Suprapubic skin (tissue), 4 donors: ENCODE measurements around the gene OSBPL7. TPM values are rescaled to one million over a fixed set of nuclear protein-coding genes. Genes with fewer than 3 reads are reported as not detected.

ENCODE experiments used
- DNase-seq, 2 donors: peaks; one replicate each; pipeline ENCODE4 v3.0.0-alpha.2; 2019; ENCODE audit warnings: low spot score in 2 of 2
- H3K27ac ChIP-seq: fragments of 200-600 bp; sonication (generic); one replicate; pipeline ENCODE4 v1.5.1; 2019
- H3K27me3 ChIP-seq: fragments of 200-600 bp; sonication (generic); one replicate; pipeline ENCODE4 v1.5.1; 2019
- H3K36me3 ChIP-seq: fragments of 200-600 bp; sonication (generic); one replicate; pipeline ENCODE4 v1.5.1; 2019
- H3K4me1 ChIP-seq: fragments of 200-600 bp; sonication (generic); one replicate; pipeline ENCODE4 v1.5.1; 2019
- H3K4me3 ChIP-seq: fragments of 200-600 bp; sonication (generic); one replicate; pipeline ENCODE4 v1.5.1; 2019; ENCODE audit warnings: mild to moderate bottlenecking
- H3K9me3 ChIP-seq: fragments of 200-600 bp; sonication (generic); one replicate; pipeline ENCODE4 v1.5.1; 2019
- EP300 ChIP-seq: sonication (generic); formaldehyde crosslinking; IDR thresholded peaks from one replicate; pipeline ENCODE4 v1.6.1; 2017; ENCODE audit warnings: antibody characterized with exemption
- POLR2A ChIP-seq, 2 donors: fragments of 450-650 bp; IDR thresholded peaks; one replicate each; pipeline ENCODE4 v1.6.1; 2017; ENCODE audit warnings: antibody characterized with exemption in 2 of 2, mild to moderate bottlenecking in 2 of 2, moderate library complexity in 2 of 2
- POLR2AphosphoS5 ChIP-seq, 3 donors: sonication (generic); formaldehyde crosslinking; IDR thresholded peaks; one replicate each; pipeline ENCODE4 v1.6.1; 2017; ENCODE audit warnings: antibody characterized with exemption in 3 of 3
- WGBS: methylation state at CpG from one replicate; pipeline ENCODE4 v1.1.5; 2018; 5-methylcytosine and 5-hydroxymethylcytosine counted together
- total RNA-seq, 4 donors: library from RNA; depleted of rRNA; stranded (reverse); fragments of >200 nt; gene quantifications; one replicate each; pipeline ENCODE4 v1.1.0, GENCODE V29; 2016
- TF ChIP-seq, protein P1 (sequence below), 2 donors: fragments of 200-600 bp in 1 of 2; fragments of 450-650 bp in 1 of 2; sonication (generic) in 1 of 2; IDR thresholded peaks; one replicate each; pipeline ENCODE4 v1.5.1; 2016 to 2019; ENCODE audit warnings: antibody characterized with exemption in 2 of 2, mild to moderate bottlenecking in 1 of 2, moderate library complexity in 1 of 2

OSBPL7 gene
- total RNA-seq, 4 donors from 2014 or later = 1.3 to 2.0 (median 1.6) TPM

DNA sequence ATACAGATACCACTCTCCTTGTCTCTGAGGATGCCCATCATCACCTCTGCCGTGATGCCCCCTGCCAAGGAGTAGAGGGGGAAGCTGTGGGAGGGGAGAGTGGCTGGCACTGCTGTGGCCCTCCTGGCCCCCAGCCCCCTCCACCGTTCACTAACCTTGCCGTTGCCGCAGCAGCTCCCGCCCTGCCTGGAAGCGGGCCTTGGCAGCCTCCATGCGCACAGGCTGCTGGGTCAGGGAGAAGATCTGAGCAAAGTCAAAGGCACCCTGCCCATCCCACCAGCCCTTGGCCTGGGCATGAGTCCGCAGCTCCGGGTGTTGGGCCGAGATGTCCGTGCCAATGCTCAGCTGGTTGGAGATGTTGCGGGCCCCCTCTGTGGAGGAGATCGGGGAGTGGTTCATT lies 17.0 kb upstream of the OSBPL7 start:
- no peaks in the 10 kb centered on the region for H3K9me3 ChIP-seq
- WGBS = 94% methylated on average over 9 of the region's 13 CpGs
- H3K27ac ChIP-seq = no peak overlapping the region
- H3K4me1 ChIP-seq = peaks cover 30% of the 10 kb centered on the region
- H3K4me3 ChIP-seq = no peak overlapping the region
- no peaks in the 10 kb centered on the region for H3K27me3 ChIP-seq
- DNase-seq = no peak
- H3K36me3 ChIP-seq = peaks cover 37% of the 10 kb centered on the region
- TF ChIP-seq, protein P1, sequence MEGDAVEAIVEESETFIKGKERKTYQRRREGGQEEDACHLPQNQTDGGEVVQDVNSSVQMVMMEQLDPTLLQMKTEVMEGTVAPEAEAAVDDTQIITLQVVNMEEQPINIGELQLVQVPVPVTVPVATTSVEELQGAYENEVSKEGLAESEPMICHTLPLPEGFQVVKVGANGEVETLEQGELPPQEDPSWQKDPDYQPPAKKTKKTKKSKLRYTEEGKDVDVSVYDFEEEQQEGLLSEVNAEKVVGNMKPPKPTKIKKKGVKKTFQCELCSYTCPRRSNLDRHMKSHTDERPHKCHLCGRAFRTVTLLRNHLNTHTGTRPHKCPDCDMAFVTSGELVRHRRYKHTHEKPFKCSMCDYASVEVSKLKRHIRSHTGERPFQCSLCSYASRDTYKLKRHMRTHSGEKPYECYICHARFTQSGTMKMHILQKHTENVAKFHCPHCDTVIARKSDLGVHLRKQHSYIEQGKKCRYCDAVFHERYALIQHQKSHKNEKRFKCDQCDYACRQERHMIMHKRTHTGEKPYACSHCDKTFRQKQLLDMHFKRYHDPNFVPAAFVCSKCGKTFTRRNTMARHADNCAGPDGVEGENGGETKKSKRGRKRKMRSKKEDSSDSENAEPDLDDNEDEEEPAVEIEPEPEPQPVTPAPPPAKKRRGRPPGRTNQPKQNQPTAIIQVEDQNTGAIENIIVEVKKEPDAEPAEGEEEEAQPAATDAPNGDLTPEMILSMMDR (IDR thresholded peaks at IDR 0.05) = no peak
- TF ChIP-seq POLR2AphosphoS5 (IDR thresholded peaks at IDR 0.05) = no peak
- no peak for TF ChIP-seq POLR2A (IDR thresholded peaks at IDR 0.05)
- no peak for TF ChIP-seq EP300

DNA sequence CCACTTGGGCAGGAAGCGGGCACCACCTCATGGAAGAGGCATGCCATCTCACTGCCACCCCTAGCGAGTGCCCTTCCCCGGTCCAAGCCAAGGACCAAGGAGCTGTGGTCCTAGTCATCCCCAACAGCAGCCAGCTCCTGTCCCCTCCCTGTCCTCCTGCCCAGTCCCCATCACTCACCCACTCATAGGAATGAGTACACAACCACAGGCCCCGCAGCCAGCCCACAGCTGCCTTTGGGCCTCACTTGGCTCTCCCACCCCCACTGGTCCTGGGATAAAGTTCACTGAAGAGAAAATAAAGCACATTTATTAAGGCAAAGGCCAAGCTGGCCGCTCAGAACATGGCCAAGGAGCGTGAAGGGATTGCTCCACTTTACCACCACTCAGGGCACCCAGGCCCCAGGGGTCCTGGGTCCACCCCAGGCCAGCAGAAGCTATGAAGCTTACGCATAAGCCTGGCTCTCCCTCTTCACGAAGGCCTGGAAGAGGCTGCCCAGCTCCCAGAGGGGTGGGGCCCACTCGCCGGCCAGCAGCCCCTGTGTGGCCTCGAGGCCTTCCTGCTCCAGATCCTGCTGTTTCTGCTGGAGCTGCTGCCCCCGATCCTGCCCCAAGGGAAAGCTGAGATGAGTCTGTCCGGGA lies 15.9 kb upstream of the OSBPL7 start:
- no peak for DNase-seq
- Histone ChIP-seq H3K4me3 (no peak overlapping the region), H3K4me1 (peaks cover 20% of the 10 kb centered on the region), H3K27ac (no peak overlapping the region), H3K27me3 (no peaks in the 10 kb centered on the region), H3K36me3 (peaks cover 37% of the 10 kb centered on the region), H3K9me3 (no peaks in the 10 kb centered on the region)
- WGBS = 91% methylated on average over 6 of the region's 13 CpGs
- TF ChIP-seq POLR2A (IDR thresholded peaks at IDR 0.05) (no peak), POLR2AphosphoS5 (IDR thresholded peaks at IDR 0.05) (no peak), EP300 (no peak)
- TF ChIP-seq, protein P1 (IDR thresholded peaks at IDR 0.05) = no peak

DNA sequence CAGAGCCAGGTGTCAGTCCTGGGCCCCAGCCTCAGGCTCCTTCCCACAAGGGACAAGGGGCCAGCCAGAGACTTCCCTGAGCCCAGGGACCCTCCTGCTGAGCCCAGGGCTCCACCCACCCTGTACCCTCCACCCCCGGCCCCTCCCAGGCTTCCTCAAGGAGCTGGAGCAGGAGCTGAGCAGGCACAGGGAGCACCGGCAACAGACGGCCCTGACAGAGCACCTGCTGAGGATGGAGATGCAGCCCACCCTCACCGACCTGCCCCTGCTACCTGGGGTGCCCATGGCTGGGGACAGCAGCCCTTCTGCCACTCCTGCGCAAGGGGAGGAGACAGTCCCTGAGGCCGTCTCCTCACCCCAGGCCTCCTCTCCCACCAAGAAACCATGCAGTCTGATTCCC lies 15.0 kb upstream of the OSBPL7 start:
- H3K36me3 ChIP-seq = peaks cover 37% of the 10 kb centered on the region
- H3K27ac ChIP-seq = no peak overlapping the region
- no CpG with 5 or more reads among the region's 6 CpGs for WGBS

DNA sequence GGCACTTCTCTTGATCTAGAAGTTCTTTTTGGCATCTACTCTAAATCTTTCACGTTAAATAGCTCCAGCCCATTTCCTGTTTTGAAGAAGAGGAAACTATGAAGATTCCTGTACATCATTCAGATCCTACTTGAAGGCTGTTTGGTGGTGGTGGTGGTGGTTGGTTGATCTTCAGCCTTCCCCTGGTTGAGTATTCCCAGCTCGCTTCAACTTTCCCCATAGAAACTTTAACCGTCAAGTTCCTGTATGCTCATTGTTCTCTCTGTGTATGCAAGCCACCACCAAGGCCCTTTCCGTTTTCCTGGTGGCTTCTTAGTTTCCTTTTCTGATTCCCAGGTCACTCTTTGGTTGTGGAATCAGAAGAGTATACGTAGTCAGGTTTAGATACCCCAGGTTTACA lies 13.2 kb upstream of the OSBPL7 start:
- Histone ChIP-seq H3K4me3 (no peak overlapping the region), H3K4me1 (peaks cover 24% of the 10 kb centered on the region), H3K36me3 (peaks cover 37% of the 10 kb centered on the region), H3K27me3 (no peaks in the 10 kb centered on the region), H3K9me3 (no peaks in the 10 kb centered on the region), H3K27ac (no peak overlapping the region)
- WGBS = 55% methylated on average over 5 of the region's 5 CpGs
- no peak for TF ChIP-seq EP300
- no peak for TF ChIP-seq POLR2AphosphoS5 (IDR thresholded peaks at IDR 0.05)
- TF ChIP-seq, protein P1 (IDR thresholded peaks at IDR 0.05) = no peak
- no peak for TF ChIP-seq POLR2A (IDR thresholded peaks at IDR 0.05)
- DNase-seq = no peak

More for the DNA sequence above, 15.0 kb upstream of the OSBPL7 start:
- no peak for DNase-seq
- Histone ChIP-seq H3K9me3 (no peaks in the 10 kb centered on the region), H3K4me1 (peaks cover 22% of the 10 kb centered on the region), H3K27me3 (no peaks in the 10 kb centered on the region), H3K4me3 (no peak overlapping the region)
- TF ChIP-seq, protein P1 (IDR thresholded peaks at IDR 0.05) = no peak
- no peak for TF ChIP-seq POLR2A (IDR thresholded peaks at IDR 0.05)
- no peak for TF ChIP-seq POLR2AphosphoS5 (IDR thresholded peaks at IDR 0.05)
- TF ChIP-seq EP300 = no peak

DNA sequence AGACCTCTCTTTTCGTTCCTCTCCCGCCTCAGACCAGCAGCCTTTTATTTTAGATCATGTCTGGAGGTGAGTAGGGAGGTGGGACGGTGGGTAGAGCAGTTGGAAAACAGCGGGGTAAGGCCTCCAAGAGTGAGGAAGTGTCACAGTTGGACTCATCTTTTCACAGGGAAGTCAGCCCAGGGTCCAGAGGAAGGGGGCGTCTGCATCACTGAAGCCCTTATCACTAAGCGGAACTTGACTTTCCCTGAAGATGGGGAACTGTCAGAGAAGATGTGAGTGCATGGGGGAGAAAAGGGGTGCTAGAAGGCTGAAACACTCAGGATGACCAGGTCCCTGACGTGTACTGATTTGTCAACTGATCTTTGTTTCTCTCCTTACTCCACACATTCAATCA lies 10.3 kb upstream of the OSBPL7 start:
- Histone ChIP-seq H3K9me3 (no peaks in the 10 kb centered on the region), H3K27me3 (no peaks in the 10 kb centered on the region), H3K4me3 (peak overlapping the region; percentile 82), H3K36me3 (peaks cover 34% of the 10 kb centered on the region), H3K4me1 (peaks cover 25% of the 10 kb centered on the region), H3K27ac (no peak overlapping the region)
- TF ChIP-seq POLR2AphosphoS5 (IDR thresholded peaks at IDR 0.05) (no peak), POLR2A (IDR thresholded peaks at IDR 0.05) (no peak), EP300 (no peak)
- TF ChIP-seq, protein P1 (IDR thresholded peaks at IDR 0.05) = no peak
- DNase-seq = no peak
- WGBS = 12% methylated on average over 7 of the region's 7 CpGs
